NCI-H2227 treated with DMSO at 0.1 percent for 48 hours (cell line): ENCODE data around the gene CLCN6.

ENCODE experiments used
- DNase-seq: peaks from one replicate; lab custom pipeline; 2025; lab: John Stamatoyannopoulos, UW

CLCN6 gene

GRCh38 chr1:11880181-11880575 is 74.2 kb downstream of the CLCN6 start:
- no peak for DNase-seq

GRCh38 chr1:11880911-11881748 is 75.1 kb downstream of the CLCN6 start:
- DNase-seq = no peak

GRCh38 chr1:11881749-11882441 is 75.9 kb downstream of the CLCN6 start:
- DNase-seq = no peak

GRCh38 chr1:11882814-11883538 is 77.0 kb downstream of the CLCN6 start:
- no peak for DNase-seq

GRCh38 chr1:11885916-11886315 is 79.9 kb downstream of the CLCN6 start:
- DNase-seq = no peak

GRCh38 chr1:11886986-11887665 is 81.1 kb downstream of the CLCN6 start:
- no peak for DNase-seq

- DNase-seq = no peak
Measured at GRCh38 chr1:11887666-11888007, 81.6 kb downstream of the CLCN6 start.

- DNase-seq = no peak
Measured at GRCh38 chr1:11888206-11888876, 82.3 kb downstream of the CLCN6 start.

- no peak for DNase-seq
Measured at GRCh38 chr1:11888877-11889208, 82.9 kb downstream of the CLCN6 start.

- no peak for DNase-seq
Measured at GRCh38 chr1:11891433-11892186, 85.6 kb downstream of the CLCN6 start.
